DMS153 (cell line): Measurements from ENCODE around the gene CDCA3.

Source experiments
- DNase-seq: peaks from one replicate; lab custom pipeline; 2025; lab: John Stamatoyannopoulos, UW

Gene CDCA3

DNA sequence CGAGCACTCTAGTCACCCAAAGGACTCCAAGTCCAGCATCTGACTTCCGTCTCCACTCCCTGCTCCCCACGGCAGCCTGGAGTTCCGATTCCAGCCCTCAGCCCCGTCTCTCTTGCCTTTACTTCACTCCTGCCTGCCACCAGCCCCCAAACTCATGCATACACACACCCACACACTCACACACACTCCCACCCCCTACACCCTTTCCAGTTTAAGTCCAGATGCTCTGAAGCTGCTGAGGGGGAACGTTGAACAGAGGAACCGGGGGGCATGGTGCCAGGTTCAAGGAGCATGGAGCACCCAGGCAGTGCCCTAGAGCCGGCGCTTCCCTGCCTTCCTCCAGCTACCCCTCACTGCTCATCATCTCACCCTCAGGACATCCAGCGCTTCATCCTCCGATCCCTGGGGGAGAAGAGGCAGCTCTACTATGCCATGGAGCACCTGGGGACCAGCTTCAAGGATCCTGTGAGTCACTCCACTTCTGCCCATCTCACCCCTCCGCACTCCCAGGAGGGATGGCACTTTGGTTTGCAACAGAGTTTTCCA lies 19.6 kb downstream of the CDCA3 start:
- no peak for DNase-seq

GRCh38 chr12:6830999-6831398 lies 20.1 kb downstream of the CDCA3 start:
- DNase-seq, result no peak

DNA sequence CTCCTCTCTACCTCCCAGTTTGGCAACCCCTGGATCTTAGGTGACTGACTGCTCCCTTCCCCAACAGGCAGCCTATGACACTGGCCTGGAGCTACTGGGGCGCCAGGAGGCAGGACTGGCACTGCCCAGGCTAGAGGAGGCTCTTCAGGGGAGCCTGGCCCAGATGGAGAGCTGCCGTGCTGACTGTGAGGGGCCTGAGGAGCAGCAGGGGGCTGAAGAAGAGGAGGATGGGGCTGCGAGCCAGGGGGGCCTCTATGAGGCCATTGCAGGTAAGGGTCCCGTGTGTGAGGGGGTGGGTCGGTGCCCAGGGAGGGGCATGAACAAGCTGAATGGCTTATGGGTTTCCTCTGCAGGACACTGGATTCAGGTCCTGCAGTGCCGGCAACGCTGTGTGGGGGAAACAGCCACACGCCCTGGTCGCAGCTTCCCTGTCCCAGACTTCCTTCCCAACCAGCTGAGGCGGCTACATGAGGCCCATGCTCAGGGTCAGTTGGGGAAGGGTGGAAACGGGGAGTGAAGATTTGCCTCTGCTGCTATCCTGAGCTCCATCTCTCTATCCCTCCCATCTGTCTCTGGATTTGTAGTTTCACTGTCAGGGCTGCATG lies 20.7 kb downstream of the CDCA3 start:
- no peak for DNase-seq

- DNase-seq, result no peak
Measured at GRCh38 chr12:6829536-6830220, 21.4 kb downstream of the CDCA3 start.

GRCh38 chr12:6828781-6829535 lies 22.1 kb downstream of the CDCA3 start:
- no peak for DNase-seq

DNA sequence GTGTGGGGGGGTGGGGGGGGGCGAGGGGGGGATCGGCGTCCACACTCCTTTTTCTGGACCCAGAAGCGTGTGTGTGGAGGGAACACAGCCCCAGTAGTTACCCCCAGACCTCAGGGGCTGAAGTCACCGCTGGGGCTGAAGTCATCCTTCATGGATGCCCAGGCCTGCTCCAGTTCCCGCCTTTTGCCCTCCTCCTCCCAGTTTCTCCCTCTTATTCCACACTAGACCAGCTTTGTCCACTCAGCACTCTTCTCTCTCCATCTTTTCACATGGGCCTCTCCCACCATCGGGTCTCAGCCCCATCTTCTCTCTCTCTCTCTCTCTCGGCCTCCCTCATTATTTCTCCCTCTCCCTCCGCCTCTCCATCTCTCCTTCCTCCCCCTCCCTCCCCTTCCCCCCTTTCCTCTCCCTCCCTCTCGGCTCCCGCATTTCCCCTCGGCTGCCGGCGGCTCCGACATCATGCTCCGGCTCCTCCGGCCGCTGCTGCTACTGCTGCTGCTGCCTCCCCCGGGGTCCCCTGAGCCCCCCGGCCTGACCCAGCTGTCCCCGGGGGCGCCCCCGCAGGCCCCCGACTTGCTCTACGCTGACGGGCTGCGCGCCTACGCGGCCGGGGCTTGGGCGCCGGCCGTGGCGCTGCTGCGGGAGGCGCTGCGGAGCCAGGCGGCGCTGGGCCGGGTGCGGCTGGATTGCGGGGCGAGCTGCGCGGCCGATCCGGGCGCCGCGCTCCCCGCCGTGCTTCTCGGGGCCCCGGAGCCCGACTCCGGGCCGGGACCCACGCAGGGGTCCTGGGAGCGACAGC lies 22.9 kb downstream of the CDCA3 start, which contains the start of gene P3H3:
Gene P3H3, plus strand, starts transcription at position 426 of the 799 bp plus-strand sequence. Its CDS starts 34 bp downstream, at position 460.
- no peak for DNase-seq

GRCh38 chr12:6827437-6827911 lies 23.6 kb downstream of the CDCA3 start:
- peak; percentile 85 for DNase-seq

GRCh38 chr12:6826734-6827436 lies 24.2 kb downstream of the CDCA3 start:
- no peak for DNase-seq

- no peak for DNase-seq
Measured at GRCh38 chr12:6826125-6826733, 24.9 kb downstream of the CDCA3 start.

DNA sequence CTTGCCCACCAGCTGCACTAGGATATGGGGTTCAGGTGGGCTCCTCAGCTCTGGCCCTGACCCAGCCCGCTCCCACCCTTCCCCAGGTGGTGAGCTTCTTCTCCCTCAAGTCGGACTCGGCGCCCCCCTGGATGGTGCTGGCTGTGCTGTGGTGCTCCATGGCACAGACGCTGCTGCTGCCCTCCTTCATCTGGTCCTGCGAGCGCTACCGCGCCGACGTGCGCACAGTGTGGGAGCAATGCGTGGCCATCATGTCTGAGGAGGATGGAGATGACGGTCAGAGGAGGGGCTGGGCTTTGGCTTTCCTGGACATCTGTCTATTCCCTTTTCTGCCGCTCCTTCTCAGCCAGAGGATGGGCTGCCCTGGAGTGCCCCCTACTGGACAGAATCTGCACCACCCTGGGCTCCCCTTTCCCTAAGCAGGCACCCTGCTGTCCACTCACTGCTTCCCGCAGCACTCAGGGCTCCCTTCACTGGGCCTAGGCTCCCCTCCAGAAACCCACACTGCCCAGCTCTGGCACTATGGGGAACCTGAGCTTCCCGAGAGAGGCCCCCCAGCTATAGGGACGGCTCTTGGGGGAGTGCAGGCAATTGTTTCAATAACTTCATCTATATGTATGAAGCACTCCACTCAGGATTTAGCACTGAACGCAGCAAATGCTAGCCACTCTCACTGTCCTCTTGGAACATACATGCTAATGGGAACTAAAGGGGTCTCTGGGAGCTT lies 25.5 kb downstream of the CDCA3 start:
- peak; percentile 63 for DNase-seq

- no peak for DNase-seq
Measured at GRCh38 chr12:6824901-6825381, 26.1 kb downstream of the CDCA3 start.

DNA sequence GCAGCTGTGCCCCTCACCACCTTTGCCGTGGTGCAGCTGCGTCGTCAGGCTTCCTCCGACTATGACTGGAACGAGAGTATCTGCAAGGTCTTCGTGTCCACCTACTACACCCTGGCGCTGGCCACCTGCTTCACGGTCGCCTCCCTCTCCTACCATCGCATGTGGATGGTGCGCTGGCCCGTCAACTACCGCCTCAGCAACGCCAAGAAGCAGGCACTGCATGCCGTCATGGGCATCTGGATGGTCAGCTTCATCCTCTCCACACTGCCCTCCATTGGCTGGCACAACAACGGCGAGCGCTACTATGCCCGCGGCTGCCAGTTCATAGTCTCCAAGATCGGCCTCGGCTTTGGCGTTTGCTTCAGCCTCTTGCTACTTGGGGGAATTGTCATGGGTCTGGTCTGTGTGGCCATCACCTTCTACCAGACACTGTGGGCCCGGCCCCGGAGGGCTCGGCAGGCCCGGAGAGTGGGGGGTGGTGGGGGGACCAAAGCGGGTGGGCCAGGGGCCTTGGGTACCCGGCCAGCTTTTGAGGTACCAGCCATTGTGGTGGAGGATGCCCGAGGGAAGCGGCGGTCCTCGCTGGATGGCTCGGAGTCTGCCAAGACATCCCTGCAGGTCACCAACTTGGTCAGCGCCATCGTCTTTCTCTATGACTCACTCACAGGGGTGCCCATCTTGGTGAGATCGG lies 26.9 kb downstream of the CDCA3 start:
- no peak for DNase-seq

DNA sequence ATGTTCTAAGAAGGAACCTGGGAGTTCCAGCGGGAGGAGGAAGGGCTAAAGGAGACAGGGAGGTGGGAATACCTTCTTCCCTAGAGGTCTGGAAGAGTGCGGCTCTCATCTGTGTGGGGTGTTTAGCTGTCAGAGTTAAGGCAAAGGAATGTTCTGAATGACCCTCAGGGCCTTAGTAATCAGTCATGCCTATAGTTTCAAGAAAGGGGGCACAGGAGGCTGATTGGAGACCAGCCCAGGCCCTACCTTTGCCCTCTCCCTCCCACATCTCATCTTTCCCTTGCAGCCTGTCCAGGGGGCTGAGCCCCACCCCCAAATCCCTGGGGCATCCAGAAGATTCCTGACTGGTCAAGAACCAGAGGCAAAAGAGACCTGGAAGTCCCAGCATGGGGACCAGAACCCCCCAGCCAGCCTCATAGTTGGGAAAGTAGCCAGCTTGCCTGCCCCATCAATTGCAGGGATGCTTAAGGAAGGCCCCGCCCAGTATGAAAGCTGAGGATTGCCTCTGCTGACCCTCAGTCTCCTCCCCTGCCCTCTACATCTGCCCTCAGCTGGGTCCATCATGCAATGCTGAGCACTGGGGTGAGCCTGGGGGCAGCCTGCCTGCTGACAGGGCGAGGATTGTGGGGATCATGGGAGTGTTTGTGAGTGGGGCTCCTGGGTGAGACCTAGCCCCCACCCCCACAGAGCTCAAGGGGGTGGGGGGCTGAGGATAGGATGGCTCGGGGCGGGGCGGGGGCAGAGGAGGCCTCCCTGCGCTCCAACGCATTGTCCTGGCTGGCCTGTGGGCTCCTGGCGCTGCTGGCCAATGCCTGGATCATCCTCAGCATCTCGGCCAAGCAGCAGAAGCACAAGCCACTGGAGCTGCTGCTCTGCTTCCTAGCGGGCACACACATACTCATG lies 27.7 kb downstream of the CDCA3 start:
- no peak for DNase-seq

DNA sequence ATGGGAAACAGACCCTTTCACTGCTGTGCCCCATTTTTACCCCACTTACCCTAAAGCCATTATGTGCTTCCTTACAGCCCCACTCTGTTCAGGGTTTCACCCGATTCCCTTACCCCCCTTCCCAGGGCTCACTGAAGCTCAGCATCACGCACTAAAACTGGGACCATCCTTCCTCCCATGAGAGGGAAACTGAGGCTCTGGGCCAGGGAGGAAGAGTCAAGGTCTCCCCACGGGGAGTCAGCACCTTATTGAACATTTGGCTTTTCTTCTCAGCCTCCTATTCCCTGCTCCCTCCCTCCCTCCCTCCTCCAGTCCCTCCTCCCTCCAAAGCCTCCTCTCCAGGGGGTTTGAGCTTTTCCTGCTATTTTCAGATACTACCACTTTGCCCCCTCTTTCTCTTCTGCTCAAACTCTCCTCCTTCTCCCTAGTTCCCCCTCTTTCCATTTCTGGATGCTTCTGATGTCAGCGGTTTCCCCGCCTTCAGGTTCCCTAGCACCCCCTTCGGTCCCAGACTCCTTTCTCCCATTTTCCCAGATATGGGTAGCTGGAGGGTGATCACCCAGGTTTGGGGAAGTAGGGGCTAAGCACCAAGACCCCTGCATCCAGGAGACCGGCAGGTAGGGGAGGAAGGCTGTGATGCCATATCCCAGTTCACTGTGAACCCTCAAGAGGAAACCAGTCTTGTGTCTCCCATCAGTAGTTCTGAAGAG lies 28.5 kb downstream of the CDCA3 start:
- DNase-seq, result no peak

- peak; percentile 36 for DNase-seq
Measured at GRCh38 chr12:6821591-6822425, 29.3 kb downstream of the CDCA3 start, which contains the start of gene GPR162. Gene GPR162 (plus strand): TSS chr12:6821821. CDS start chr12:6823899, 2,078 bp downstream.

- DNase-seq, result no peak
Measured at GRCh38 chr12:6820166-6820565, 30.9 kb downstream of the CDCA3 start.
